Kidney epithelial cell (primary cell): ENCODE results near the gene NCR3LG1. TPM values are rescaled to one million over a fixed set of nuclear protein-coding genes. Genes with fewer than 3 reads are reported as not detected.
"Not testable (repeated sequence)": the region's sequence is repeated elsewhere in the genome, so short reads cannot be mapped to it uniquely, and the experiment has no call there.

Source experiments
- DNase-seq: peaks from one replicate; pipeline ENCODE4 v3.0.0-alpha.2; 2010; ENCODE audit warnings: low read depth
- H3K27me3 ChIP-seq: 2 replicates; pipeline ENCODE4 v1.6.0; 2011; ENCODE audit warnings: low read length; ENCODE audit not compliant: control insufficient read depth, insufficient read depth
- H3K36me3 ChIP-seq: 2 replicates; pipeline ENCODE4 v1.5.1; 2011; ENCODE audit warnings: low read length; ENCODE audit not compliant: control insufficient read depth, insufficient read depth
- H3K4me3 ChIP-seq: 2 replicates; pipeline ENCODE4 v1.5.1; 2011; ENCODE audit warnings: low read depth, mild to moderate bottlenecking, control low read depth, low read length
- total RNA-seq: library from RNA; depleted of rRNA; stranded (reverse); fragments of >200 nt; gene quantifications from 2 replicates; pipeline ENCODE4 v1.2.3, GENCODE V29; 2015
- TF ChIP-seq, protein P1 (sequence below): IDR thresholded peaks from 2 replicates; pipeline ENCODE4 v1.5.1; 2011; ENCODE audit warnings: mild to moderate bottlenecking, moderate library complexity, low read length, control low read depth, inconsistent platforms; ENCODE audit not compliant: insufficient read depth, poor library complexity, severe bottlenecking

Gene NCR3LG1
- total RNA-seq, 1 donor from 2014 or later, result 10.1 TPM

DNA sequence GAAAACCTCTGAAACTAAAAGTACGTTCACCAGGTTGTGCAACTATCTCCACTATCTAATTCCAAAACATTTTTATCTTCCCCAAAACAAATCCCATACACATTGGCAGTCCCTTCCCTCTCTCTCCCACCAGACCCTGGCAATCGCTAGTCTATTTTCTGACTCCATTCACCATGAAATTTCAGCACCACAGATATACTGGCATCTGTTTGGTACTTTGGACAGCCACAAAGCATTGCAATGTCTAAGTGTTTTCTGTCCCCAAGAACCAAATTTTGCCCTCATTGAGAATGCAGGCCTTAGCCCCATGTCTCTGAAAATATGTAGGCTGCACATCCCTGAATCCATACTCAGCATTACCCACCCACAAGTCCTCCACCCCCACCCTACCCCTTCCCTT lies 64.9 kb downstream of the NCR3LG1 start:
- Histone ChIP-seq H3K36me3 (no peaks in the 10 kb centered on the region), H3K4me3 (no peak overlapping the region), H3K27me3 (peaks cover 38% of the 10 kb centered on the region)
- no peak for DNase-seq
- TF ChIP-seq, protein P1, sequence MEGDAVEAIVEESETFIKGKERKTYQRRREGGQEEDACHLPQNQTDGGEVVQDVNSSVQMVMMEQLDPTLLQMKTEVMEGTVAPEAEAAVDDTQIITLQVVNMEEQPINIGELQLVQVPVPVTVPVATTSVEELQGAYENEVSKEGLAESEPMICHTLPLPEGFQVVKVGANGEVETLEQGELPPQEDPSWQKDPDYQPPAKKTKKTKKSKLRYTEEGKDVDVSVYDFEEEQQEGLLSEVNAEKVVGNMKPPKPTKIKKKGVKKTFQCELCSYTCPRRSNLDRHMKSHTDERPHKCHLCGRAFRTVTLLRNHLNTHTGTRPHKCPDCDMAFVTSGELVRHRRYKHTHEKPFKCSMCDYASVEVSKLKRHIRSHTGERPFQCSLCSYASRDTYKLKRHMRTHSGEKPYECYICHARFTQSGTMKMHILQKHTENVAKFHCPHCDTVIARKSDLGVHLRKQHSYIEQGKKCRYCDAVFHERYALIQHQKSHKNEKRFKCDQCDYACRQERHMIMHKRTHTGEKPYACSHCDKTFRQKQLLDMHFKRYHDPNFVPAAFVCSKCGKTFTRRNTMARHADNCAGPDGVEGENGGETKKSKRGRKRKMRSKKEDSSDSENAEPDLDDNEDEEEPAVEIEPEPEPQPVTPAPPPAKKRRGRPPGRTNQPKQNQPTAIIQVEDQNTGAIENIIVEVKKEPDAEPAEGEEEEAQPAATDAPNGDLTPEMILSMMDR, result no peak

DNA sequence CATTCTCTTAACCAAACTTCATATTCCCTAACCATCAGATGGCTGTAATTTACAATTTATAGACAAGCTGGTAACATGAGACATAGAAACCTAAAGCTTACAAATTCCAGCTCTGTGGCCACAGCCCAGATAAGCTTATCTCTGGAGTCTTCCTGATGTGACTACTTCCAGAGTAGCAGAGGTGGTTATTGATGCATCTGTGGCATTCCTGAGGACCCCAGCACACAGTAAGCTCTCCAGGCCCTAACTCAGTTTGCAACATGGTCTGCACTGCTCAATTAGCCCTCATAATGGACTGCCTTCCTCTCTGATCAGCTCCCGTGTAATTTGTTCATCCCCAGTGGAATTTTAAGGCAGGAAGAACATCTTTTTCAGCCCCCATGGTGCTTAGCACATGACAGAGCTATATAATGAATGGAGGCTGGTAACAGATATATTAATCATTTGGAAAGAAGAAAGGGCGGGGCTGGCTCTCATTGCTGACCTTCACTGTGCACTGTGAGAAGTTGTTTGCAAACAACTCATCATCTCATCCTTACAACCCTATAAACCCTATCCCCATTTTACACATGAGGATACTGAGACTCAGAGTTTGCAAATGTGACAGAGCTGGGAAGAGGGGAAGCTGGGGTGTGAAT lies 67.0 kb downstream of the NCR3LG1 start:
- TF ChIP-seq, protein P1, result no peak
- H3K27me3 ChIP-seq, result peaks cover 37% of the 10 kb centered on the region
- no peak for DNase-seq
- H3K36me3 ChIP-seq, result no peaks in the 10 kb centered on the region
- no peak overlapping the region for H3K4me3 ChIP-seq

DNA sequence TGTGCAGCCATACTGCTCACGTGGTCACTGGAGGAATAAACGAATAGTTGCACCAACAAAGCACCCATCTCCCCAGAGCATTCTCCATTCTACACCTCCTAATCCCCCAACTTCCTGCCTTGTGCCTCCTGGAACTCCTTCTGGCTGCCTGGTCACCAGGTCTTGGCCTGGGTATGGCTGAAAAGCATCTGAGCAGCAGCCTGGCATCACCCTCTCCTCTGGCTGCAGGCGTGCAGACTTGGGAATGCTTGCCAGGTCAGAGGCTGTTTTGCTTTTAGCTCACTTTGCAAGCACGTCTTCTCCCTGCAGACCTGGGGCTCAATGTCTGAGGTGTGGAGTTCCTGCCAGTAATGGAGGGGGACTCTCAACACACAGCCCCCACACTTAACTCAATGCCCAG lies 70.2 kb downstream of the NCR3LG1 start:
- H3K36me3 ChIP-seq, result no peaks in the 10 kb centered on the region
- TF ChIP-seq, protein P1, result no peak
- H3K4me3 ChIP-seq, result no peak overlapping the region
- peaks cover 24% of the 10 kb centered on the region for H3K27me3 ChIP-seq
- no peak for DNase-seq

DNA sequence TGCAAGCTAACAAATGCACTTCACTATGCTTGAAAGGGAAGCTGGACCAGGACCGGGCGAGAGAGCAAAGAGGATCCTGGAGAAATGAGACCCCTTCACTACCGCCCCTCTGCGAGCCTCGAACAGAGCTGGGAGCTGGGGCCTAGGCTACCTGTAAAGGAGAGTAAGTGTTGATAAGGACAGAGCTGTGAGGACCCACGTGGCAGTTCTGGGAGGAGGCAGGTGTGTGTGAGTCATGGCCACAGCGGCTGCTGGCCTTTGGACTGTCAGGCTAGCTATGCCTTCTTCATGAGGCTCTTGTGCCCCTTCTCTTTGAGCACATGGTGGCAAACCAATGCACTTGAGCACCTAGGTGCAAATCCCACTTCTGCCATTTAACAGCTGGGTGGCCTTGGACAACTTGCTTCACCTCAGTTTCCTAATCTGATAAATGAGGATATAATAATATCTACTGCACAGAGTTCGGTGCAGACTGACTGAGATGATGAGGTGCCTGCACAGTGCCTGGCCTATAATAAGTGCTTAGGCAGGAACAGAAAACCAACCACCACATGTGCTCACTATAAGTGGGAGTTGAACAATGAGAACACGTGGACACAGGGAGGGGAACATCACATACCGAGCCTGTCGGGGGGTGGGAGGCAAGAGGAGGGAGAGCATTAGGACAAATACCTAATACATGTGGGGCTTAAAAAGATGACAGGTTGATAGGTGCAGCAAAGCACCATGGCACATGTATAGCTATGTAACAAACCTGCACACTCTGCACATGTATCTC lies 72.1 kb downstream of the NCR3LG1 start:
- TF ChIP-seq, protein P1, result no peak
- H3K36me3 ChIP-seq, result no peaks in the 10 kb centered on the region
- no peak overlapping the region for H3K4me3 ChIP-seq
- DNase-seq, result no peak
- H3K27me3 ChIP-seq, result peaks cover 24% of the 10 kb centered on the region

DNA sequence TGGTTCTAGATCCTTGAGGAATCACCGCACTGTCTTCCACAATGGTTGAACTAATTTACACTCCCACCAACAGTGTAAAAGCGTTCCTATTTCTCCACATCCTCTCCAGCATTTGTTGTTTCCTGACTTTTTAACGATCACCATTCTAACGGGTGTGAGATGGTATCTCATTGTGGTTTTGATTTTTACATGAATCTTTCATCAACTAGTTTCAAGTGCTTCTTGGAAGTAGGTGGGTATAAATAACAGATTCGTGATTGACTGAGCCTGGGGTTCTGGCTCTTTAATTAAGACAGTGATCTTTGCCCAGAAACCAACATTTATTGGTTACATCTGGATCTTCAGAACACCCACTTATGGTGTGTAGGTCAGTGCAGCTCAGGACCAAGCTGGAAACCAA lies 74.6 kb downstream of the NCR3LG1 start:
- DNase-seq, H3K27me3 ChIP-seq, H3K36me3 ChIP-seq, H3K4me3 ChIP-seq: not testable (repeated sequence)

Other genes starting within 250 kb of the NCR3LG1 start
- gene PIK3C2A, start 143.8 kb upstream of the NCR3LG1 start, total RNA-seq, result 46.8 and 48.3 TPM in 2 replicates
- 26.1 and 35.2 TPM in 2 replicates for gene NUCB2, start 75.1 kb upstream of the NCR3LG1 start, total RNA-seq
- gene KCNJ11, start 36.9 kb downstream of the NCR3LG1 start, total RNA-seq, result 1.2 and 1.3 TPM in 2 replicates
- gene ABCC8, start 125.0 kb downstream of the NCR3LG1 start, total RNA-seq, result not detected in 2 replicates
- gene USH1C, start 192.6 kb downstream of the NCR3LG1 start, total RNA-seq, result 0.75 and 1.8 TPM in 2 replicates
- gene OTOG, start 195.5 kb downstream of the NCR3LG1 start, total RNA-seq, result not detected in 2 replicates